IgD-negative memory B cell (primary cell): ENCODE results near the gene SUV39H2. TPM values are rescaled to one million over a fixed set of nuclear protein-coding genes. Genes with fewer than 3 reads are reported as not detected.

Experiments used
- H3K27ac Mint-ChIP-seq, 3 donors: one replicate each; pipeline ENCODE4 v1.8.0; 2020 to 2022; ENCODE audit warnings: mild to moderate bottlenecking in 3 of 3, mixed read lengths in 3 of 3, moderate library complexity in 1 of 3
- H3K27me3 Mint-ChIP-seq: one replicate; pipeline ENCODE4 v1.8.0; 2021; ENCODE audit warnings: mixed read lengths
- H3K36me3 Mint-ChIP-seq: one replicate; pipeline ENCODE4 v1.8.0; 2020; ENCODE audit warnings: mild to moderate bottlenecking, mixed read lengths
- H3K4me1 Mint-ChIP-seq, 3 donors: one replicate each; pipeline ENCODE4 v1.8.0; 2020 to 2022; ENCODE audit warnings: mixed read lengths in 3 of 3, mild to moderate bottlenecking in 1 of 3
- H3K4me3 Mint-ChIP-seq, 4 donors: one replicate each; pipeline ENCODE4 v1.8.0; 2020 to 2022; ENCODE audit warnings: mild to moderate bottlenecking in 4 of 4, mixed read lengths in 4 of 4, moderate library complexity in 3 of 4
- H3K9me3 Mint-ChIP-seq, 3 donors: one replicate each; pipeline ENCODE4 v1.8.0; 2020 to 2021; ENCODE audit warnings: mixed read lengths in 3 of 3, mild to moderate bottlenecking in 1 of 3
- polyA plus RNA-seq: library from polyadenylated mRNA; unstranded; fragments of 300-500 nt; fragmentation: Illumina TruSeq; gene quantifications from one replicate; pipeline ENCODE4 v1.2.3, GENCODE V29; 2021

Gene SUV39H2
- polyA plus RNA-seq: 0.43 TPM

GRCh38 chr10:14878266-14879123 is at the start of gene SUV39H2:
Gene SUV39H2 (plus strand): TSS chr10:14878866. CDS start chr10:14878889, 23 bp downstream.
- Mint-ChIP-seq H3K4me3 (peak within 1 kb of the TSS; percentile 93 to 98 (median 96)), H3K36me3 (no peaks in the 10 kb centered on the region), H3K27me3 (no peaks in the 10 kb centered on the region), H3K9me3 (no peaks in the 10 kb centered on the region), H3K4me1 (peaks cover 12 to 16% (median 13%) of the 10 kb centered on the region in 3 donors), H3K27ac (peak within 1 kb of the TSS; percentile 81 to 90 (median 87))

GRCh38 chr10:14833106-14833505 is 45.6 kb upstream of the SUV39H2 start:
- Mint-ChIP-seq H3K27ac (no peak overlapping the region), H3K4me3 (no peak overlapping the region), H3K36me3 (peaks cover under 1% of the 10 kb centered on the region), H3K4me1 (peaks cover 0 to 7% (median 7%) of the 10 kb centered on the region in 3 donors), H3K9me3 (no peaks in the 10 kb centered on the region), H3K27me3 (no peaks in the 10 kb centered on the region)

GRCh38 chr10:14836208-14836607 is 42.5 kb upstream of the SUV39H2 start:
- Mint-ChIP-seq H3K4me1 (peaks cover 0 to 16% (median 16%) of the 10 kb centered on the region in 3 donors), H3K4me3 (peak overlapping the region in 1 of 4 donors; percentile 47), H3K27me3 (no peaks in the 10 kb centered on the region), H3K27ac (no peak overlapping the region), H3K9me3 (no peaks in the 10 kb centered on the region), H3K36me3 (no peaks in the 10 kb centered on the region)

GRCh38 chr10:14837003-14837756 is 41.5 kb upstream of the SUV39H2 start:
- H3K27ac Mint-ChIP-seq: peak overlapping the region; percentile 43 to 94 (median 94)
- peak overlapping the region; percentile 87 to 98 (median 97) for H3K4me3 Mint-ChIP-seq
- H3K27me3 Mint-ChIP-seq: no peaks in the 10 kb centered on the region
- peaks cover 0 to 16% (median 16%) of the 10 kb centered on the region in 3 donors for H3K4me1 Mint-ChIP-seq
- no peaks in the 10 kb centered on the region for H3K36me3 Mint-ChIP-seq
- no peaks in the 10 kb centered on the region for H3K9me3 Mint-ChIP-seq

GRCh38 chr10:14837757-14838581 is 40.7 kb upstream of the SUV39H2 start, which contains the start of the genes CDNF, HSPA14 and MSANTD7:
Gene CDNF (minus strand): TSS chr10:14838037. CDS start chr10:14837946, 91 bp downstream.
Gene HSPA14 (plus strand): TSS chr10:14838306. CDS start chr10:14838403, 97 bp downstream.
Gene MSANTD7 (plus strand): TSS chr10:14838306. CDS start chr10:14842285, 3,979 bp downstream.
- H3K4me1 Mint-ChIP-seq: peaks cover 0 to 16% (median 16%) of the 10 kb centered on the region in 3 donors
- H3K36me3 Mint-ChIP-seq: no peaks in the 10 kb centered on the region
- H3K27ac Mint-ChIP-seq: peak within 1 kb of the TSS; percentile 43 to 94 (median 94)
- no peaks in the 10 kb centered on the region for H3K27me3 Mint-ChIP-seq
- H3K4me3 Mint-ChIP-seq: peak within 1 kb of the TSS; percentile 87 to 98 (median 97)
- H3K9me3 Mint-ChIP-seq: no peaks in the 10 kb centered on the region

GRCh38 chr10:14838582-14839304 is 39.9 kb upstream of the SUV39H2 start:
- Mint-ChIP-seq H3K27me3 (no peaks in the 10 kb centered on the region), H3K4me1 (peaks cover 0 to 16% (median 16%) of the 10 kb centered on the region in 3 donors), H3K36me3 (no peaks in the 10 kb centered on the region), H3K4me3 (peak overlapping the region; percentile 87 to 98 (median 97)), H3K27ac (peak overlapping the region; percentile 43 to 94 (median 94)), H3K9me3 (no peaks in the 10 kb centered on the region)

GRCh38 chr10:14839305-14839695 is 39.4 kb upstream of the SUV39H2 start:
- Mint-ChIP-seq H3K4me3 (peak overlapping the region; percentile 87 to 98 (median 97)), H3K9me3 (no peaks in the 10 kb centered on the region), H3K27ac (peak overlapping the region in 2 of 3 donors; percentile 43 to 94), H3K36me3 (peaks cover 2% of the 10 kb centered on the region), H3K4me1 (peaks cover 0 to 16% (median 16%) of the 10 kb centered on the region in 3 donors), H3K27me3 (no peaks in the 10 kb centered on the region)

- Mint-ChIP-seq H3K27ac (no peak overlapping the region), H3K27me3 (no peaks in the 10 kb centered on the region), H3K36me3 (peaks cover 2% of the 10 kb centered on the region), H3K9me3 (no peaks in the 10 kb centered on the region), H3K4me1 (peaks cover 0 to 17% (median 16%) of the 10 kb centered on the region in 3 donors), H3K4me3 (peak overlapping the region in 3 of 4 donors; percentile 58 to 87 (median 79))
Measured at GRCh38 chr10:14840178-14840577, 38.5 kb upstream of the SUV39H2 start.

GRCh38 chr10:14843327-14843988 is 35.2 kb upstream of the SUV39H2 start:
- H3K4me3 Mint-ChIP-seq: no peak overlapping the region
- H3K36me3 Mint-ChIP-seq: peaks cover 2% of the 10 kb centered on the region
- no peaks in the 10 kb centered on the region for H3K9me3 Mint-ChIP-seq
- H3K4me1 Mint-ChIP-seq: peaks cover 0 to 11% (median 10%) of the 10 kb centered on the region in 3 donors
- H3K27ac Mint-ChIP-seq: peak overlapping the region in 1 of 3 donors; percentile 27
- H3K27me3 Mint-ChIP-seq: no peaks in the 10 kb centered on the region

GRCh38 chr10:14844948-14845347 is 33.7 kb upstream of the SUV39H2 start:
- no peaks in the 10 kb centered on the region for H3K27me3 Mint-ChIP-seq
- H3K27ac Mint-ChIP-seq: no peak overlapping the region
- peaks cover 5% of the 10 kb centered on the region for H3K36me3 Mint-ChIP-seq
- peaks cover 0 to 5% (median 5%) of the 10 kb centered on the region in 3 donors for H3K4me1 Mint-ChIP-seq
- no peak overlapping the region for H3K4me3 Mint-ChIP-seq
- no peaks in the 10 kb centered on the region for H3K9me3 Mint-ChIP-seq

- H3K9me3 Mint-ChIP-seq: no peaks in the 10 kb centered on the region
- H3K27me3 Mint-ChIP-seq: no peaks in the 10 kb centered on the region
- H3K4me3 Mint-ChIP-seq: no peak overlapping the region
- no peak overlapping the region for H3K27ac Mint-ChIP-seq
- peaks cover 6% of the 10 kb centered on the region for H3K36me3 Mint-ChIP-seq
- peaks cover 0 to 1% (median 0%) of the 10 kb centered on the region in 3 donors for H3K4me1 Mint-ChIP-seq
Measured at GRCh38 chr10:14852236-14852635, 26.4 kb upstream of the SUV39H2 start.

- peaks cover 6% of the 10 kb centered on the region for H3K36me3 Mint-ChIP-seq
- no peaks in the 10 kb centered on the region for H3K27me3 Mint-ChIP-seq
- peaks cover 1 to 5% (median 3%) of the 10 kb centered on the region in 3 donors for H3K4me1 Mint-ChIP-seq
- no peaks in the 10 kb centered on the region for H3K9me3 Mint-ChIP-seq
- no peak overlapping the region for H3K4me3 Mint-ChIP-seq
- H3K27ac Mint-ChIP-seq: no peak overlapping the region
Measured at GRCh38 chr10:14855453-14855852, 23.2 kb upstream of the SUV39H2 start.

- Mint-ChIP-seq H3K36me3 (peaks cover 7% of the 10 kb centered on the region), H3K27ac (peak overlapping the region in 1 of 3 donors; percentile 47), H3K27me3 (no peaks in the 10 kb centered on the region), H3K9me3 (no peaks in the 10 kb centered on the region), H3K4me3 (no peak overlapping the region), H3K4me1 (peaks cover 1 to 5% (median 3%) of the 10 kb centered on the region in 3 donors)
Measured at GRCh38 chr10:14858338-14858960, 20.2 kb upstream of the SUV39H2 start.
